GM12878 (cell line): ENCODE data around the gene IGSF22. TPM values are rescaled to one million over a fixed set of nuclear protein-coding genes. Genes with fewer than 3 reads are reported as not detected.

ENCODE experiments used
- ATAC-seq: fragments of 200-7000 bp; cut with Tn5 transposase; 3 replicates; pipeline ENCODE4 v1.9.1; 2020; ENCODE audit warnings: mild to moderate bottlenecking, moderate library complexity
- BruUV-seq: library from RNA; stranded (reverse); fragments of 400-500 nt; replicated peaks from 2 replicates; lab custom pipeline; 2021; lab: Mats Ljungman, UMichigan
- CTCF ChIA-PET: fragments of 300-600 bp; sonication (Branson Sonifier 250); formaldehyde crosslinking; extraction: SDS; loops from one replicate; lab custom pipeline; 2021; ENCODE audit warnings: inconsistent platforms; lab: Yijun Ruan, JAX
- POLR2A ChIA-PET: fragments of 350-600 bp; formaldehyde crosslinking; extraction: SDS; loops from one replicate; lab custom pipeline; 2021; ENCODE audit warnings: inconsistent platforms; lab: Charles Lee
- RAD21 ChIA-PET: fragments of 300-600 bp; sonication (Branson Sonifier 250); formaldehyde crosslinking; loops from one replicate; lab custom pipeline; 2023; ENCODE audit warnings: antibody characterized with exemption; ENCODE audit not compliant: unreplicated experiment; lab: Charles Lee
- SMC1A ChIA-PET: fragments of 300-600 bp; sonication (Branson Sonifier 250); formaldehyde crosslinking; loops from one replicate; lab custom pipeline; 2023; ENCODE audit not compliant: unreplicated experiment, uncharacterized antibody; lab: Charles Lee
- DNase-seq: peaks from one replicate; pipeline ENCODE4 v3.0.0-alpha.2; 2011; ENCODE audit warnings: low read depth, low spot score
- FAIRE-seq: peaks from 3 replicates; lab custom pipeline; 2011; peaks lifted over from hg19 to GRCh38; lab: Jason Lieb, UNC
- H2AFZ ChIP-seq: 2 replicates; pipeline ENCODE4 v1.6.0; 2011; ENCODE audit warnings: low read depth, low read length, control low read depth; ENCODE audit not compliant: control insufficient read depth
- H3K27ac ChIP-seq: 2 replicates; pipeline ENCODE4 v1.5.1; 2011; ENCODE audit warnings: control low read depth; ENCODE audit not compliant: control insufficient read depth, insufficient read depth
- H3K27me3 ChIP-seq, 2 experiments: replicated peaks in 1 of 2; 2 replicates each; pipeline versions ENCODE4 v1.6.0 to v1.6.1; 2011; ENCODE audit warnings: low read length in 1 of 2; ENCODE audit not compliant: control insufficient read depth in 2 of 2, insufficient read depth in 2 of 2
- H3K36me3 ChIP-seq, 2 experiments: 2 replicates each; pipeline ENCODE4 v1.5.1; 2011; ENCODE audit warnings: low read length in 1 of 2; ENCODE audit not compliant: control insufficient read depth in 2 of 2, insufficient read depth in 2 of 2
- H3K4me1 ChIP-seq: 2 replicates; pipeline ENCODE4 v1.6.1; 2011; ENCODE audit warnings: mild to moderate bottlenecking, low read length, moderate library complexity, mixed read lengths; ENCODE audit not compliant: control insufficient read depth, insufficient read depth
- H3K4me2 ChIP-seq: 2 replicates; pipeline ENCODE4 v1.6.0; 2011; ENCODE audit warnings: control low read depth; ENCODE audit not compliant: control insufficient read depth, insufficient read depth
- H3K4me3 ChIP-seq: fragments of 200-600 bp; sonication (generic); 2 replicates; pipeline ENCODE4 v1.5.1; 2016
- H3K79me2 ChIP-seq: 2 replicates; pipeline ENCODE4 v1.6.0; 2011; ENCODE audit warnings: low read length; ENCODE audit not compliant: control insufficient read depth, insufficient read depth
- H3K9ac ChIP-seq: 2 replicates; pipeline ENCODE4 v1.8.0; 2011; ENCODE audit warnings: low read length, control low read depth, mixed read lengths; ENCODE audit not compliant: control insufficient read depth, insufficient read depth
- H3K9me3 ChIP-seq: replicated peaks from 3 replicates; pipeline ENCODE4 v1.5.1; 2011; ENCODE audit warnings: mild to moderate bottlenecking, low read length; ENCODE audit not compliant: control insufficient read depth, insufficient read depth
- H4K20me1 ChIP-seq: 2 replicates; pipeline ENCODE4 v1.6.0; 2011; ENCODE audit not compliant: control insufficient read depth, insufficient read depth
- IKZF1 ChIP-seq: fragments of 450-650 bp; conservative IDR thresholded peaks from 2 replicates; pipeline ENCODE4 v1.6.1; 2017; ENCODE audit warnings: antibody characterized with exemption, mild to moderate bottlenecking
- RUNX3 ChIP-seq: IDR thresholded peaks from 2 replicates; pipeline ENCODE4 v1.6.1; 2012; ENCODE audit warnings: low read length, inconsistent platforms
- TARDBP ChIP-seq: IDR thresholded peaks from 2 replicates; pipeline ENCODE4 v1.6.1; 2016; ENCODE audit warnings: borderline replicate concordance
- WGBS: methylation state at CpG from one replicate; pipeline ENCODE4 v1.1.6; 2016; ENCODE audit warnings: low lambda C conversion rate; ENCODE audit not compliant: insufficient replicate concordance, insufficient coverage; ENCODE audit errors: missing lambda C conversion rate; 5-methylcytosine and 5-hydroxymethylcytosine counted together
- in situ Hi-C: fragments of 300-500 bp; cut with MboI; formaldehyde crosslinking; loops from 9 replicates; pipeline ENCODE4 v1.14.3; 2018; ENCODE audit warnings: mixed read lengths
- intact Hi-C: fragments of 100-400 bp; cut with micrococcal nuclease; formaldehyde crosslinking; loops from one replicate; pipeline ENCODE4 v1.14.2; 2022; ENCODE audit not compliant: unreplicated experiment
- polyA plus RNA-seq, 11 experiments: library from polyadenylated mRNA; depleted of rRNA in 4 of 11; unstranded in 6 of 11; stranded (reverse) in 5 of 11; fragments of >200 nt; fragmentation: Nextera tagmentation in 4 of 11; fragmentation: Illumina TruSeq in 1 of 11; extraction: Ambion mirVana in 4 of 11; extraction: Trizol in 1 of 11; gene quantifications; 1 replicate in 1 of 11; 2 replicates in 10 of 11; pipeline versions ENCODE4 v1.2.1 to v1.2.3, GENCODE V29; 2011 to 2016; ENCODE audit warnings: inconsistent platforms in 2 of 11, missing spikeins in 2 of 11, low read depth in 1 of 11
- total RNA-seq, 4 experiments: library from RNA; depleted of rRNA in 3 of 4; stranded (reverse); fragments of >200 nt in 3 of 4; fragmentation: Illumina TruSeq in 1 of 4; extraction: Trizol in 1 of 4; gene quantifications; 2 replicates each; pipeline versions ENCODE4 v1.2.1 to v1.2.3, GENCODE V29; 2013 to 2021
- TF ChIP-seq, protein P1 (sequence below): IDR thresholded peaks from 2 replicates; pipeline ENCODE4 v1.6.1; 2011; ENCODE audit warnings: borderline replicate concordance, low read depth, mild to moderate bottlenecking, moderate library complexity, mixed read lengths, low read length; ENCODE audit not compliant: insufficient read depth; ENCODE audit errors: extremely low read length

The IGSF22 gene
- total and polyA plus RNA-seq, 10 of the 15 experiments (the other 5 are each of a cell fraction or from before 2014, with no cell fraction given), result 0.02 to 0.18 TPM; not detected in 8

DNA sequence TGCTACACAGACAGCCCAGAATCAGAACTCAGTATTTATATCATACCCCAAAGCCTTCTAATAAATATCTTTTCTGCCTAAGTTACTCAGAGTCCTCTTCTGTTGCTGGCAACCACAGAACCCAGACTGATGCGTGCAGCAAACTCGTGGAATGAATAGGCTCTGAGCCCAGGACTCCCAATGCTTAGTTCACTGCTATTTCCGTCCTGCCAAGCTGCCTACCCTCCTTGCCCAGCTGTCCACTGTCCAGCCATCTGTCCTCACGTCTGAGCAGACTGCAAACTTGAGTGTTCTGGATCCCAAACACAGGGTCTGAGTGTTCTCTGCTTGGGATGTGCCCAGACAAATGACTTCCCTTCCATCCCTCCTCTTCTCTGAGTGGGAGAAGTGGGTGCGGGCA lies 46.2 kb upstream of the IGSF22 start:
- Histone ChIP-seq H3K9me3 (no peaks in the 10 kb centered on the region; the same call in 2 of the 3 replicates), H3K27ac (no peak overlapping the region), H3K4me2 (no peak overlapping the region), H3K36me3 (no peaks in the 10 kb centered on the region), H3K4me1 (peaks cover 38% of the 10 kb centered on the region), H3K4me3 (no peak overlapping the region), H3K79me2 (no peaks in the 10 kb centered on the region), H2AFZ (no peak overlapping the region), H3K9ac (no peak overlapping the region), H4K20me1 (no peaks in the 10 kb centered on the region), H3K27me3 (no peaks in the 10 kb centered on the region)
- in situ Hi-C loops (no loop called here), intact Hi-C loops (no loop called here)
- 18% methylated on average over 5 of the region's 5 CpGs for WGBS
- BruUV-seq, result no TSS peak
- SMC1A ChIA-PET, result interaction anchor here (0.9 to 2.9 kb wide), 3 partner anchors 30 to 50 kb away, joined by 3 to 11 read pairs (median 4); no protein-coding TSS in a partner anchor
- no peak for ATAC-seq
- DNase-seq, result no peak
- RAD21 ChIA-PET, result interaction anchor here (1.2 kb wide), 1 partner anchor 41 kb away, joined by 4 read pairs; no protein-coding TSS in a partner anchor
- no peak for FAIRE-seq
- TF ChIP-seq IKZF1, result no peak
- TF ChIP-seq, protein P1, sequence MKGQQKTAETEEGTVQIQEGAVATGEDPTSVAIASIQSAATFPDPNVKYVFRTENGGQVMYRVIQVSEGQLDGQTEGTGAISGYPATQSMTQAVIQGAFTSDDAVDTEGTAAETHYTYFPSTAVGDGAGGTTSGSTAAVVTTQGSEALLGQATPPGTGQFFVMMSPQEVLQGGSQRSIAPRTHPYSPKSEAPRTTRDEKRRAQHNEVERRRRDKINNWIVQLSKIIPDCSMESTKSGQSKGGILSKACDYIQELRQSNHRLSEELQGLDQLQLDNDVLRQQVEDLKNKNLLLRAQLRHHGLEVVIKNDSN, result no peak
- TF ChIP-seq RUNX3, result peak; percentile 21; the same call in 1 of the 2 replicates
- CTCF ChIA-PET, result interaction anchor here (0.9 to 24.2 kb wide), 7 partner anchors 9 to 528 kb away, joined by 4 to 494 read pairs (median 7); no protein-coding TSS in a partner anchor
- POLR2A ChIA-PET, result interaction anchor here (1.5 kb wide), 1 partner anchor 23 kb away, joined by 5 read pairs; no protein-coding TSS in a partner anchor

DNA sequence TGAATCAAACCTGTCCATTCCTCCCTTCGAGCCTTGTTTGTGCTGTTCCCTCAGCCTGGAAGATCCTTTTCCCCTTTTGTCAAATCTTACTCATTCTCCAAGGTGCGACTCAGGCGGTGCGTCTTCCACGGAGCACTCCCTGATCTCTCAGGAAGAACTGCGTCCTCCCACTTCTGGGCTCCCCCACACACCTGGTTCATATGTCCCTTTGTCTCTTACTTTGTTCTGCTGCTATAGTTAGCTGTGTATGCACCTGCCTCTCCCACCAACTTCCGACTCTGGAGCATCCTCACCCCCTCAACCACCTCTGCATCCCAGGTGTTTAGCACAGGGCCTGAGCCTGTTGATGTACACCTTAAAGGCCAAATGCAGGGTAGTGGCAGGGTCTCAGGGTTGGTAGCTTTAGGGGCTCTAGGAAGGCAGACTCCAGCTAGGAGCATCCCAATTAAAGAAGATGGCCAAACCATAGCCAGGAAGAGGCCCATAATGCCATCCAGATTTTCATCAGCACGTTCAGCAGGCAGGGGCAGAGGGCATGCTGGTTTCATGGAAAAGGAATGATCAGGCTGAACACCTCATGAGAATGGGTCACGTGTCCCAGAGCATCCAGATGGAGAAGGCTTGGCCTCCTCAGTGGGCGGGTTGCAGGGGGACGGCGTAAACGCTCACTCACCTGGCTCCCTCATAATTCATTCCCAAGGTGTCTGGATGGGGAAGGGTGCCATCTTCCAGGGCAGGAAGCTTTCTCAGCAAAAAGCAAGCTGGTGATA lies 45.5 kb upstream of the IGSF22 start:
- Histone ChIP-seq H3K36me3 (no peaks in the 10 kb centered on the region), H3K27me3 (no peaks in the 10 kb centered on the region), H3K4me3 (no peak overlapping the region), H3K27ac (no peak overlapping the region), H2AFZ (no peak overlapping the region), H3K9ac (no peak overlapping the region), H3K79me2 (no peaks in the 10 kb centered on the region), H3K9me3 (no peaks in the 10 kb centered on the region; the same call in 2 of the 3 replicates), H3K4me1 (peaks cover 38% of the 10 kb centered on the region), H3K4me2 (no peak overlapping the region), H4K20me1 (no peaks in the 10 kb centered on the region)
- in situ Hi-C loops, result no loop called here
- intact Hi-C loops, result no loop called here
- no TSS peak for BruUV-seq
- 68% methylated on average over 13 of the region's 13 CpGs for WGBS
- TF ChIP-seq, protein P1, result peak; percentile 29
- no peak for TF ChIP-seq TARDBP
- CTCF ChIA-PET, result interaction anchor here (0.8 to 24.2 kb wide), 10 partner anchors 9 to 527 kb away, joined by 3 to 494 read pairs (median 4); no protein-coding TSS in a partner anchor
- RAD21 ChIA-PET, result interaction anchor here (1.2 kb wide), 1 partner anchor 40 kb away, joined by 4 read pairs; no protein-coding TSS in a partner anchor
- POLR2A ChIA-PET, result interaction anchor here (1.5 kb wide), 1 partner anchor 23 kb away, joined by 5 read pairs; no protein-coding TSS in a partner anchor
- no peak for FAIRE-seq
- SMC1A ChIA-PET, result interaction anchor here (0.9 to 1.9 kb wide), 6 partner anchors 9 to 49 kb away, joined by 3 to 5 read pairs (median 4); no protein-coding TSS in a partner anchor
- no peak for DNase-seq
- ATAC-seq, result no peak
